Testis (tissue), 2 donors: ENCODE data around the gene METTL17.
"Not testable (repeated sequence)": the region's sequence is repeated elsewhere in the genome, so short reads cannot be mapped to it uniquely, and the experiment has no call there.

Experiments
- POLR2A ChIP-seq: fragments of 450-650 bp; IDR thresholded peaks from one replicate; pipeline ENCODE4 v1.6.1; 2017; ENCODE audit warnings: antibody characterized with exemption, mild to moderate bottlenecking, moderate library complexity
- TF ChIP-seq, protein P1 (sequence below), 3 experiments: fragments of 450-650 bp in 2 of 3; fragments of 200-600 bp in 1 of 3; sonication (generic) in 1 of 3; IDR thresholded peaks; one replicate each; pipeline ENCODE4 v1.5.1; 2016 to 2019; ENCODE audit warnings: antibody characterized with exemption in 3 of 3, mild to moderate bottlenecking in 2 of 3, moderate library complexity in 1 of 3

DNA sequence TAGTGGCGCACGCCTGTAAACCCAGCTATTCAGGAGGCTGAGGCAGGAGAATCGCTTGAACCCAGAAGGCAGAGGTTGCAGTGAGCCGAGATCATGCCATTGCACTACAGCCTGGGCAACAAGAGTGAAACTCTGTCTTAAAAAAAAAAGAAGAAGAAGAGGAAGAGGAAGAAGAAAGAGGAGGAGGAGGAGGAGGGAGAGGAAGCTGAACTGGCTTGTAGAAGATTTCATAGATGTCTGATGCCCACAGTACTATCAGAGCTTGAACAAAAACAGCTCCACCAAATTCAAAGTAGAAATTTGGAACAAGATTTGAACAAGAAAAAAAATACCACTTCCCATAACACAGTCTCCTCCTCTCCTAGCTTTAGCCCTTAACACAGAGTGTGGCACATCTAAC lies 4.1 kb upstream of the METTL17 start:
- TF ChIP-seq POLR2A, result not testable (repeated sequence)
- TF ChIP-seq, protein P1, sequence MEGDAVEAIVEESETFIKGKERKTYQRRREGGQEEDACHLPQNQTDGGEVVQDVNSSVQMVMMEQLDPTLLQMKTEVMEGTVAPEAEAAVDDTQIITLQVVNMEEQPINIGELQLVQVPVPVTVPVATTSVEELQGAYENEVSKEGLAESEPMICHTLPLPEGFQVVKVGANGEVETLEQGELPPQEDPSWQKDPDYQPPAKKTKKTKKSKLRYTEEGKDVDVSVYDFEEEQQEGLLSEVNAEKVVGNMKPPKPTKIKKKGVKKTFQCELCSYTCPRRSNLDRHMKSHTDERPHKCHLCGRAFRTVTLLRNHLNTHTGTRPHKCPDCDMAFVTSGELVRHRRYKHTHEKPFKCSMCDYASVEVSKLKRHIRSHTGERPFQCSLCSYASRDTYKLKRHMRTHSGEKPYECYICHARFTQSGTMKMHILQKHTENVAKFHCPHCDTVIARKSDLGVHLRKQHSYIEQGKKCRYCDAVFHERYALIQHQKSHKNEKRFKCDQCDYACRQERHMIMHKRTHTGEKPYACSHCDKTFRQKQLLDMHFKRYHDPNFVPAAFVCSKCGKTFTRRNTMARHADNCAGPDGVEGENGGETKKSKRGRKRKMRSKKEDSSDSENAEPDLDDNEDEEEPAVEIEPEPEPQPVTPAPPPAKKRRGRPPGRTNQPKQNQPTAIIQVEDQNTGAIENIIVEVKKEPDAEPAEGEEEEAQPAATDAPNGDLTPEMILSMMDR (IDR thresholded peaks at IDR 0.05), result not testable (repeated sequence)
